Measurements from ENCODE around the gene SLC12A9.
A peak's percentile ranks its signal among the peaks of the same experiment; 100 is the strongest.
"Not testable (repeated sequence)": the region's sequence is repeated elsewhere in the genome, so short reads cannot be mapped to it uniquely, and the experiment has no call there.

SLC12A9 gene, protein sequence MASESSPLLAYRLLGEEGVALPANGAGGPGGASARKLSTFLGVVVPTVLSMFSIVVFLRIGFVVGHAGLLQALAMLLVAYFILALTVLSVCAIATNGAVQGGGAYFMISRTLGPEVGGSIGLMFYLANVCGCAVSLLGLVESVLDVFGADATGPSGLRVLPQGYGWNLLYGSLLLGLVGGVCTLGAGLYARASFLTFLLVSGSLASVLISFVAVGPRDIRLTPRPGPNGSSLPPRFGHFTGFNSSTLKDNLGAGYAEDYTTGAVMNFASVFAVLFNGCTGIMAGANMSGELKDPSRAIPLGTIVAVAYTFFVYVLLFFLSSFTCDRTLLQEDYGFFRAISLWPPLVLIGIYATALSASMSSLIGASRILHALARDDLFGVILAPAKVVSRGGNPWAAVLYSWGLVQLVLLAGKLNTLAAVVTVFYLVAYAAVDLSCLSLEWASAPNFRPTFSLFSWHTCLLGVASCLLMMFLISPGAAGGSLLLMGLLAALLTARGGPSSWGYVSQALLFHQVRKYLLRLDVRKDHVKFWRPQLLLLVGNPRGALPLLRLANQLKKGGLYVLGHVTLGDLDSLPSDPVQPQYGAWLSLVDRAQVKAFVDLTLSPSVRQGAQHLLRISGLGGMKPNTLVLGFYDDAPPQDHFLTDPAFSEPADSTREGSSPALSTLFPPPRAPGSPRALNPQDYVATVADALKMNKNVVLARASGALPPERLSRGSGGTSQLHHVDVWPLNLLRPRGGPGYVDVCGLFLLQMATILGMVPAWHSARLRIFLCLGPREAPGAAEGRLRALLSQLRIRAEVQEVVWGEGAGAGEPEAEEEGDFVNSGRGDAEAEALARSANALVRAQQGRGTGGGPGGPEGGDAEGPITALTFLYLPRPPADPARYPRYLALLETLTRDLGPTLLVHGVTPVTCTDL

DNA sequence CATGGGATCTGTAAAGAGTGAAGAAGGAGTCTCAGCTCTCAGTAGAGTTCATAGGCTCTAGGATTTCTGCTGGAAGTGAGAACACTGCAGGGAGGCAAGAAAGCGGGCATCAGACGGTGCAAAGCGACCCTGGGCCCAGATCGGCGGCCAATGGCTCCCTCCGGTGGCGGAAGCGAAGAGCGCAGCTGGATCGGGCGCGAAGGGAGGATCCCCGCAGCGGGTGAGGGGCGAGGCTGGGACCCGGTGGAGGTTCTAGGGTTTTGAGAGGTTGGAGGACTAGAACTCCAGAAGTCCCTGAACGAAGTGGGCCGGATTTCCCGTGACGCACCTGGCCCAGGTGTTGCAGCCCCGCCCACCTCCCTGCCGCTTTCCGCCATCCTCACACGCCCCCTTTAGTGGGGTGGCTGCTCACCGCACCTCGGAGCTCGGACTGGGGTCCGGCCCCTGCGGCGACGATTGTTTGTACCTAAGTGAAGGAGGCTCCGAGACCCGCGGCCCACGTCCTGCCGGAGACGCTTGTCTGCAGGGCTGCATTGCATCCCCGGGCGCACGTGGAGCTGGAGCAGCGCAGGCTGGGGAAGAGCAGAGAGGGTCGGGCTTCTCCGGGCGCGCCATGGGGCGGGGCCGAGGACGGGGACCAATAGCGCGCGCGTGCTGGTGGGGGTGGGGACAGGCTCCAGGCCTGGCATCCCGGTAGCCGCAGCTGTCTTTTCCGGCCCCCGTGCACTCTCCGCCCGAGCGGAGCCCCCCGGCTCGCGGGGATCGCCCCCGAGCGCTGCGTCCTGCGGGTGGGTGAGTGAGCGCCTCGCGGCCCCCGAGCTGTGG is at the start of gene SLC12A9:
SLC12A9 (plus strand) TSS at position 666 of the 825 bp plus-strand sequence. CDS start 1,485 bp downstream, outside the sequence.
- peak; percentile 63 to 67 for DNase-seq (ENCODE audit: low read depth in 2 of 2)

DNA sequence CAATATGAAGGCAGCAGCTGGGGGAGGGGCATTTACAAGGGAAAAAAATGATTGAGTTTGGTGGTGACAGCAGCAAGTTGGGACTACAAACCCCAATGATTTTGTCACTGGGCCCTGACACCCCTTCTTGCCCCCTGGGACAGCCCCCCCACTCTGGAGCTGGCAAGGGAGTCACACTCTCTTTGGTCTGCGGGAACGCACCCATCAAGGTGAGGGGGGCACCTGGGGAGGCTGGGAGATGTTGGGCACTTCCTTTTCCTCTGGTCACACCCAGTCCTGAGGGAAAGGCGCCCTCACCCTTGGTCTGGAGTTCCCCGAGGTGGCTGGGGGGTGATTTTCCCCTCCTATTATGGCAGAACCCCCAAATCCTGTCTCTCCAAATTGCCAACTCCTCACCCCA is 49.6 kb upstream of the SLC12A9 start:
- DNase-seq (ENCODE audit: low read depth in 2 of 2), result no peak

DNA sequence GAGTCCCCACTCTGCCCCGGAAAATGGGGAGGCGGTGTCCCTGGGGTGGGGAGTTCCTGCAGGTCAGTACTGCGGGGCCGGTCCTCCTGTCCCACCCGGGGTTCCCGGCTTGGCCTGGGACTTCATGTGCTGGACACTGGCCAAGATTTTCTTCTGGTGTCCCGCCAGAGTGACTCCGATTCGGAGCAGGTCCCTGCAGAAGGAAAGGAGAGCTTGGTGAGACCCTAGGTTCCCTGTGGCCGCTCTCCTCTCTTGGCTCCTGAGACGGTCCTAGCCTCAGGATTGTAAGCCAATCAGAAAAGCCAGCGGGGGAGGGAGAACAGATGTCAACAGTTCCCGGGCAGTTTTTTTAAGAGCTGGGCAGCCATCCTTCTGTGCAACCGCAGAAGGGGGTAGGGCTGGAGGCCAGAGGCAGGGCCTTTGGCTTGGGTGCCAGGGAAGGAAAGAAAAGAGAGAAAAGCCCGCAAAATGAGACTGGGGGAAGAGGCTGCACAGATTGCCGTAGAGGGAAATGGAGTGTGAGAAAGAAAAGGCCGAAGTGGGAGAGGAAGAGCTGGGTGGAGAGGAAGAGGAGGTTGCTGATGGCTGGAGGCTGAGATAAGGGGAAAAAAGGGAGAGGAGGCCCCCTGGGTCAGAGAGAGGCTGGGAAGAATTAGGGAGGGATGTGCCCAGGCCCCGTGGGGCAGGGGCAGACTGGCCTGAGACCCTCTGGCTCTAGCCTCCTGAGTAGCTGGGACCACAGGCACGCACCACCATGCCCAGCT is 48.9 kb upstream of the SLC12A9 start:
- peak; percentile 51 to 55 for DNase-seq (ENCODE audit: low read depth in 2 of 2)

DNA sequence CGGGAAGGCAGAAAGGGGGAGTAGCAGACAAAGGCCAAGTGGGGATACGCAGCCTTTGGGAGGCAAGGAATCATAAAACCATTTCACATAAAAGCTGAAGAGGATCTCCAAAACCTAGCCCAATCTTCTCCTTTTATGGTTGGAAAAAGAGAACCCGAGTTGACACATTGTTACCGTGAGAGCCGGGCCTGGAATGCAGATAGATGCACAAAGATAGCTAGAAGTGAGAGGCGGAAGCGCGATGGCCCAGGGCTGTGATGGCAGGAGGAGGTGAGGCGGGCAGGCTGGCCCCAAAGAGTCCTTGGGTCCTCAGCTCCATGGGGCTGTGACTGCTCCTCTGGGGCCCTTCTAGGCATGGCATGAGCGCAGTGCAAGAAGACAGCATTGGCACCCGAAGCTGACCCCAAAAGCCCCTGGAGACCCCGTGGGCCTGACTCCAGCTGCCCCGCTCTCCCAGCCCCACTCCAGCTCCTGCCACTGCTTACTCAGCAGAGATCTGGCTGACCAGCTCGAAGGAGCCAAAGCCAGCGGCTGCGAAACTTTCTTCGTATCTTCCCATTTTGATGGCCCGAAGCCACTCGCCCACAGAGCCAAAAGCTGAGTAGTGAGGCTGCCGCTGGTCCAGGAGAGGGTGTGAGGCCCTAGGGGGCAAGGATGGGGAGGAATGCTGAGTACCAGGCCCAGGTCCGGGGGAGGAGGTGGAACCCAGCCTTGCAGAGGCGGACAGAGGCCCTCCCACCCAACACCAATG is 47.7 kb upstream of the SLC12A9 start:
- no peak for DNase-seq (ENCODE audit: low read depth in 2 of 2)

DNA sequence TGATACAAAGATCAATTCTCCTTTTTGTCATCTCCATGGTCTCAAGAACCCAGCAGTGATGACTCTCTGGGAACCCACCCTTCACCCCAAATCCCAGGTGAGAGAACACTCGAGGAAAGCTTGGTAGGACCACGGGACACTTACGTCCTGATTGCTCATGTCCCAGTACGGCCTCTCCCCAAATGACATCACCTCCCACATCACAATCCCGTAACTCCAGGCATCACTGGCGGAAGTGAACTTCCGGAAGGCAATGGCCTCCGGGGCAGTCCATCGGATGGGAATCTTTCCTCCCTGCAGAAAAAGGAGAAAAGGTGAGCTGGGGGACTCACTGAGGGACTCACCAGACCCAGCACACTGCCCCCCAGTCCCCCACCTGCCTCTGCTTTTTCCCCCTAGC is 46.2 kb upstream of the SLC12A9 start:
- no peak for DNase-seq (ENCODE audit: low read depth in 2 of 2)

DNA sequence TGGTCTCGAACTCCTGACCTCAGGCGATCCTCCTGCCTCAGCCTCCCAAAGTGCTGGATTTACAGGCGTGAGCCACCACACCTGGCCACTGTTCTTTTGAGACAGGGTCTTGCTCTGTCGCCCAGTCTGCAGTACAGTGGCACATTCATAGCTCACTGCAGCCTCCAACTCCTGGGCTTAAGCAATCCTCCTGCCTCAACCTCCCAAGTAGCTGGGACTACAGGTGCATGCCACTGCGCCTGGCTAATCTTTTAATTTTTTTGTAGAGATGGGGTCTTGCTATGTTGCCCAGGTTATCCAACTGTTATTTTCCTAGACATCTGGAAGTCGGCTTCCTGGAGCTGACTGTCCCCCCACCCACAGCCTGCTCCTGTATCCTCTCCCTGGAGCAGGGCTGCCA is 45.6 kb upstream of the SLC12A9 start:
- DNase-seq (ENCODE audit: low read depth in 2 of 2), result not testable (repeated sequence)

DNA sequence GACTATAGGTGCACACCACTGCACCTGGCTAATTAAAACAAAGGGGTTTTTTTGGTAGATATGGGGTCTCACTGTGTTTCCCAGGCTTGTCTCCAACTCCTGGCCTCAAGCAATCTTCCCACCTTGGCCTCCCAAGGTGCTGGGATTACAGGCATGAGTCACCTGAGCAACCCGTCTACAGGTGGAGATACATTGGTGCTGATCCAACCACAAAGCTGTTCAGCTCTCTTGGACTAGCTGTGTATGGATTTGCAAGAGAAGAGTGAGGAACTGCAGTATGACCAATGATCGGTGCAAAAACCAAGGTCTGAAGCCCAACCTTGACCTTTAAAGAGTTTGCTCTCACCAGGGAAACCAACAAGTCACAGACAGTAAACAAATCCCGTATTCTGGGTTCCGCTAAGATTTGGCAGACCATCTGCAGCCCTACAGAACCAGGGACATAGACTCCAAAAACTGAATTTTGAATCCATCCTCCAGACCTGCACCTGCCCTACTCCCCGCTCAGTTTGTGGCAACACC is 44.1 kb upstream of the SLC12A9 start:
- no peak for DNase-seq (ENCODE audit: low read depth in 2 of 2)

DNA sequence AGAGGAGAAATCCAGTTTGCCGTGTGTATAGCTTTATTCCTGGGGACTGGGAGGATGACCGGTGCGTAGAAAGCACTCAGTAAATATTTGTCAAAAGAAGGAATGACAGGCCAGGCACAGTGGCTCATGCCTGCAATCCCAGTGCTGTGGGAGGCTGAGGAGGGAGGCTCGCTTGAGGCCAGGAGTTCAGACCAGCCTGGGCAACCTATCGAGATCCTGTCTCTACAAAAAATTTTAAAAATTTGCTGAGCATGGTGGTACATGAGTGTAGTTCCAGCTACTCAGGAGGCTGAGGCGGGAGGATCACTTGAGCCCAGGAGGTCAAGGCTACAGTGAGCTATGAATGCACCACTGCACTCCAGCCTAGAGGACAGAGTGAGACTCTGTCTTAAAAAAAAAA is 41.0 kb upstream of the SLC12A9 start:
- DNase-seq (ENCODE audit: low read depth in 2 of 2), result no peak

DNA sequence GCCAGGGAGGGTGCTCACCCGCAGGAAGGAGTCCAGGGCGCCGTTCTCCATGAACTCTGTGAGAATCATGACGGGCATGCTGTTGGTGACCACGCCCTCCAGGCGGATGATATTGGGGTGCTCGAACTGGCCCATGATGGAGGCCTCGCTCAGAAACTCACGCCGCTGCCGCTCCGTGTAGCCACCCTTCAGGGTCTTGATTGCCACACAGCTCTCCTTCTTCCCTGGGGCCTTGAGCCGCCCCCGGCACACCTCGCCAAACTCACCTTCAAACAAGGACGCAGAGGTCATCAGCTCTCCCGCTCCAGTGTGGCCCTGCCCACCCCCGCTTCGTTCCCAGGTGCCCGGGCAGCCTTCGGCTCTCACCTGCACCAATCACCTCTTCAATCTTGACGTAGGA is 39.8 kb upstream of the SLC12A9 start:
- DNase-seq (ENCODE audit: low read depth in 2 of 2), result no peak

DNA sequence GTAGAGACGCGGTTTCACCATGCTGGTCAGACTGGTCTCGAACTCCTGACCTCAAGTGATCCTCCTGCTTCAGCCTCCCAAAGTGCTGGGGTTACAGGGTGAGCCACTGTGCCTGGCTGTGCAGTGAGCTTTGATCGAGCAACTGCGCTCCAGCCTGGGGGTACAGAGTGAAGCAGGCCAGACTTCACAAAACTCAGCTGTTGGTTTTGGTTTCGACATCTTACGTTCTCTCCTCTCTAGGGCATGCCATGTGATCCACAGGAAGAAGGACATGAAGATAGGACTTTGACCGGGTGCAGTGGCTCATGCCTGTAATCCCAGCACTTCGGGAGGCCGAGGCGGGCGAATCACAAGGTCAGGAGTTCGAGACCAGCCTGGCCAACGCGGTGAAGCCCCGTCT is 36.0 kb upstream of the SLC12A9 start:
- DNase-seq (ENCODE audit: low read depth in 2 of 2), result not testable (repeated sequence)

DNA sequence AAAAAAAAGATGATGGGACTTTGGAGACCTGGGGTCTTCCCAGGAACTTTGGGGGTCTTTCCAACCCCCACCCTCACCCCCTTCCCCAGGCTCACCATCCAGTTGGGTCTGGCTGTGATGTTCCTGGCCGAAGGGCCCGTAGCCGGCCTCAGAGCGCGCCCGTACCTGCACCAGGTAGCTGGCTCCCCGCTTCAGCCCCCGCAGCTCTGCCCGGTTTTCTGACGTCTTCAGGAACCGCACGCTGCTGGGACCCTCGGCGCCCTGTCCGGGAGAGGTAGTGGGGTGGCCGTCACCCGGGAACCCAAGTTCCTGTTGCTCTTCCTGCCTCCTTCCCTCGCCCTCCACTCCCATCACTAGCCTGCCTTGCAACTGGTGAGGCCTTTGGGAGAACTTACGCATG is 35.4 kb upstream of the SLC12A9 start:
- no peak for DNase-seq (ENCODE audit: low read depth in 2 of 2)

DNA sequence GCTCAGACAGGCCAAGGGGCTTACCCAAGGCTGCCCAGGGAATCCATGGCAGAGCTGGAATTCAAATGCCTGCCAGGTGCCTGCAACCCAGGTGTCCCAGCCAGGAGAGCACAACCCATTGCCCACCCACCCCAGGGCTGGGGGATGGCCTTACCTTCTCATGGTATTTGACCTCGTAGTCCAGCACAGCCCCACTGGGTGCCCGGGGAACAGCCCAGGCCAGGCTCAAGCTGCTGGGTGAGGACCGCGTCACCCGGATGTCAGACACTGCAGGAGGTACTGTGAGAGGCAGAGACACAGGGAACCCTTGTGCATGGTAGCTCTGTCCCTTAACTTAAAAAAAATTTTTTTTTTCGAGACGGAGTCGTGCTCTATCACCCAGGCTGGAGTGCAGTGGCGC is 34.1 kb upstream of the SLC12A9 start:
- no peak for DNase-seq (ENCODE audit: low read depth in 2 of 2)

DNA sequence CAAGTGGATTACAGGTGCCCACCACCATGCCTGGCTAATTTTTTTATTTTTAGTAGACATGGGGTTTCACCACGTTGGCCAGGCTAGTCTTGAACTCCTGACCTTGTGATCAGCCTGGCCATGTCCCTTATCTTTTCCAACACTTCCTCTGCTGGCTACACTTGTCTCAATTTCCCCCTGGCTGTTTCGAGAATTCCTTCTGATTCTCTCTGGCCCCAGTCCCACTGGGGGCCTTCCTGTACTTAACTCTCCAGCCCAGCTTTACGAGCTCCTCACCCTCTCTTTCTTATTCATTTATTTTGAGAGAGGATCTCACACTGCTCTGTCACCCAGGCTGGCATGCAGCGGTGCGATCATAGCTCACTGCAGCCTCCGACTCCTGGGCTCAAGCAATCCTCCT is 33.7 kb upstream of the SLC12A9 start:
- DNase-seq (ENCODE audit: low read depth in 2 of 2), result no peak

DNA sequence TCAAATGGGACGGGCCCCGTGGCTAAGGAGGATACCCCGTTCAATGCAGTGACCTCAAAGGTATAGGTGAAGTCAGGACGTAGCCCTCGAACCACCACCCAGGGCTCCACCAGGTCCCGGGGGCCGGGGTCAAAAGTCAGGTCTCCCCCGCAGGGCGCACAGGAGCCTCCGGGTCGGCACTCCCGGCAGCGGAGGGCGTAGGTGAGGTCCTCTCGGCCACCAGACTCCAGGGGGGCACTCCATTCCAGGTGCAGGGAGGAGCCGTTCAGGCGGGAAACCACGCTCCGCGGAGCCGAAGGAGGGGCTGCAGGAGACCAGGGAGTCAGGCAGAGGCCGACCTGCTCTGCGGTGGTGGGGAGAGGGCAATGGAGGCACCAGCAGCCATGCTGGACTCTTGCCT is 32.9 kb upstream of the SLC12A9 start:
- DNase-seq (ENCODE audit: low read depth in 2 of 2), result no peak

DNA sequence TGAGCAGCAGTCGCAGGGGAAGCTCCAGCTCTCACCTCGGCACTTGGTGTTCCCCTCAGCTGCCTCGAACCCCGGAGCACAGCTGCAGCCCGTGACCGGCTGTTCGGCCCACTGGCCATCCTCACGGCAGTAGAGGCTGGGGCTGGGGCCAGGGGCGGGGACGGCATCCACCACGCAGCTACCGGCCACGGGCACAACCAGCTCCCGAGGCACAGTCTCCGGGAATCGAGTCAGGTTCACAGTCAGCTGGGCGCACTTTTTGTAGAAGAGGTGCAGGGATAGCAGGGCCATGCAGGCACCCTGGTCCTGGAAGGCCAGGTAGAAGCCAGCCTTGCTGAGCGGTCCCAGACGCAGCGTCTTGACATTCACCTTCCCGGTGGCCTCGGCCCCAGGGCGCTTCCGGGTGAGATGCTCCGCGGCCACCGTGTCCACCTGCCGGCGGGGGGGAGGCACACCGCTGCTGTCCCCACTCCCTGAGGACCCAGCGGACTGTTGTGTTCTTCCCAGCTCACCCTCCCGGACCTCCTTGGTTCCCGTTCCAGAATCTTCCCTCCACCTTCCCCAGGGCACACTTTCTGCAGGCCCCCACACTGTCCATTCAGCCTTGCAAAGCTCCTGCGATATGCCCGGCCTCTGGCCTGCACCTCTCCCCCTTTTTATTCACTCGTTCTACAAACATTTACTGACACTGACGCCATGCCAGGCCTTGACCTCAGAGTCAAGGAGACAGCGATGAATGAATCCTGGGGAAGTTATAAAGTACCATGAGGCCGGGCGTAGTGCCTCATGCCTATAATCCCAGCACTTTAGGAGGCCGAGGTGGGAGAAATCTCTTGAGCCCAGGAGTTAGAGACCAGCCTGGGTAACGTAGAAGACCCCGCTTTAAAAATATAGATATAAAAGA is 30.0 kb upstream of the SLC12A9 start:
- no peak for DNase-seq (ENCODE audit: low read depth in 2 of 2)

DNA sequence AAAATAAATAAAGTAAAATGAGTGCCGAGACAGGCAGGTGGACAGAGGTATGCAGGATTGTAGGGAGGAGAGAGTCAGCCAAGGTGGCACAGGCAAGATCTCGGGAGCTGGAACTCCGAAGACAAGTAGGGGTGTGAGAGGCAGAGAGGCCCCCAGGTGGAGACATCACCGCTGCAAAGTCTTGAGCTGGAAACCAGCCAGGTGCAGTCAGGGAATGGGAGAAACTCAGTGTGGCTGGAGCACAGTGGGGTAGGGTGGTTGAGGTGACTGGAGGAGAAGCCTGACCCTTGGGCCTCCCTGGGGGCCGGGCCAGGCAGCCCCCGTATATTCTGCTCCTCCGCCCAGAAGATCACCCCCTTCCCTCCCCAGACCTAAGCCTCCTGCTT is 29.4 kb upstream of the SLC12A9 start:
- no peak for DNase-seq (ENCODE audit: low read depth in 2 of 2)

DNA sequence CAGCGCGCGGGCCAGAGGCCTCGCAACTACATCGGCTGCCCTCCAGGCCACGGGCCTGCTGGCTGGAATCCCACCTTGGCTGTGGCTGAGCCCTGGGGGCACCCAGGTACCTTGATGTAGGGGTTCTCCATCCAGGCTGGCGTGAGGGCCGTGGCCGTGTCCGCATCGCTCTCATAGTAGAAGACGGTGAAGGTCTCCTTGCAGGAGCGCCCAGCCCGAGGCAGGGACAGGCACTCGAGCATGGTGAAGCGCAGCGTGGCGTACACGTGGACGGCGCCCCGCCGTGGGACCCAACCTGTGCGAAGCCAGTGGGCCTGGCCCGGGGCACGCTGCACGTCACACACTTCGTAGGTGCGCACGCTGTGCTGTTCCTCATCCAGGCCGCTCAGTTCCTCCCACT is 29.0 kb upstream of the SLC12A9 start:
- no peak for DNase-seq (ENCODE audit: low read depth in 2 of 2)

DNA sequence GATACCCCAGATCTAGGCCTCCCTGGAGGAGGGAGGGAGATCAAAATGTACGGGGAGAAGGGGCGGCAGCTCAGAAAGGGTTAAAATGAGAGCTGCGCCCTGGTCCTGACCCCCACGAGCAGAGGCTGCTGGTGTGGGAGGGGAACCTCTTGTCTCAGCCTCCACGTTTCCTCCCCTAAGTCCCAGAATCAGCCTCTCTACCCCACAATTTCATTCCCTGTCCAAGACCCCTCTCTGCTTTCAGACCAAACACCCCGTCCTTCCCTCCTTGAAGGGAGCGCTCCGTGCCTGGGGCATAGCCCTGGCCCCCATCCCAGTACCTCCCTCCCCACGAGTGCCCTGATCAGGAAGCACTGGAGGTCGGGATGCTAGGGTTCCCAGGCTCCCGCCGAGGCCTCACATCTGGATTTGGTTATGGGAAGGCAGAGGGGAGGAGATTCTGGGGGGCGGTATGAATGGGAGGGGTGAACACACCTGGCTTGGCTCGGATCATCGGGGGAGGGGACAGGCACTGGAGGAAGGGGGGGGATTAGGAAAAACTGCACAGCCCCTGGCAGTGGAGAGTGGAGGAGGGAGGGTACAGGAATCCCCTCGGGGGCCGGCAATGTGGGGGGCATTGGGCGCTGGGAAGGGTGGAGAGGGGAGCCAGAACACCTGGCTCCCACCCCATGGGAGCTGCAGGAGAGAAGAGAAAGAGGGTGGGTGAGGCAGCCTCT is 27.9 kb upstream of the SLC12A9 start:
- no peak for DNase-seq (ENCODE audit: low read depth in 2 of 2)
